D721Med (cell line): ENCODE data around the gene NAALADL2.
A peak's percentile ranks its signal among the peaks of the same experiment; 100 is the strongest.

Experiments used
- DNase-seq: peaks from one replicate; pipeline ENCODE4 v3.0.0; 2011; ENCODE audit warnings: low spot score; ENCODE audit not compliant: insufficient read length
- FAIRE-seq: peaks from 2 replicates; lab custom pipeline; 2011; peaks lifted over from hg19 to GRCh38; lab: Jason Lieb, UNC
- TF ChIP-seq, protein P1 (sequence below): IDR thresholded peaks from 2 replicates; pipeline ENCODE4 v1.5.1; 2012; ENCODE audit warnings: mild to moderate bottlenecking, control low read depth; ENCODE audit not compliant: insufficient read depth; ENCODE audit errors: missing control alignments

The NAALADL2 gene

DNA sequence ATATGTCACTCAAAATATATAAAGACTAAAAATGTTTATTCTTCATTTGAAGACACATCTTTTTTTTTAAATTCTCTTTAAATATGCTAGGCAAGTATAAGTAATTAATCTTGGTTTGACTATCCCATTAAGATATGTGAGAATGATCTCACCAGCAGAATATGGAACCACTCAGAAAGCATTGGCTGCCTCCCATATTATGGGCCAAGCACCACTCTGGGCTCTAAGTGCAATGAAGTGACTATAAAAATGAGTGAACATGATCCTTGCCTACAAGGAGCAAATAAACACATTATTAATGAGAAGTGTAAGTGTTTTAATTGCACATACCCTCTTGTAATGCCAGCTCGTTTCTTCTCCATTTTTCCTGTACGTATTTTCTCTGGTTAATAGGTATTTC, 328.5 kb downstream of the NAALADL2 start:
- FAIRE-seq (no peak), DNase-seq (no peak)
- TF ChIP-seq, protein P1, sequence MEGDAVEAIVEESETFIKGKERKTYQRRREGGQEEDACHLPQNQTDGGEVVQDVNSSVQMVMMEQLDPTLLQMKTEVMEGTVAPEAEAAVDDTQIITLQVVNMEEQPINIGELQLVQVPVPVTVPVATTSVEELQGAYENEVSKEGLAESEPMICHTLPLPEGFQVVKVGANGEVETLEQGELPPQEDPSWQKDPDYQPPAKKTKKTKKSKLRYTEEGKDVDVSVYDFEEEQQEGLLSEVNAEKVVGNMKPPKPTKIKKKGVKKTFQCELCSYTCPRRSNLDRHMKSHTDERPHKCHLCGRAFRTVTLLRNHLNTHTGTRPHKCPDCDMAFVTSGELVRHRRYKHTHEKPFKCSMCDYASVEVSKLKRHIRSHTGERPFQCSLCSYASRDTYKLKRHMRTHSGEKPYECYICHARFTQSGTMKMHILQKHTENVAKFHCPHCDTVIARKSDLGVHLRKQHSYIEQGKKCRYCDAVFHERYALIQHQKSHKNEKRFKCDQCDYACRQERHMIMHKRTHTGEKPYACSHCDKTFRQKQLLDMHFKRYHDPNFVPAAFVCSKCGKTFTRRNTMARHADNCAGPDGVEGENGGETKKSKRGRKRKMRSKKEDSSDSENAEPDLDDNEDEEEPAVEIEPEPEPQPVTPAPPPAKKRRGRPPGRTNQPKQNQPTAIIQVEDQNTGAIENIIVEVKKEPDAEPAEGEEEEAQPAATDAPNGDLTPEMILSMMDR: no peak

DNA sequence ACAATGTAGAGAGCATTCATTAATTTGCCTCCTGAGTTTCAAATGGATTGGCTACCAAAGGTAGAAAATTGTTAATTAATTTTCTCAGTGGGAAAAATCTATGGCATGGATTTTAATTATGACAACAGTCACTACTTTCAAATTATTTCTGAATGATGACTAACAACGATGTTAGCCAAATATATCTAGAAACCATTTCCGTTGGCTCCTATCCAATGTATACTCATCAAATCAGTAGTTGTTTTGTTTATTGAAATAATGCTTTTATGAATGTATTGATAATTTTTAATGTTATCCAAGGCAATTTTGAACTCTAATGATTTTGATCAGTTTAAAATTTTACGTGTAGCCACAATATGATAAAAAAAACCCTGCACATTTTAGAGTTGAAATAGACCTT, 333.4 kb downstream of the NAALADL2 start:
- no peak for DNase-seq
- TF ChIP-seq, protein P1: no peak
- no peak for FAIRE-seq

DNA sequence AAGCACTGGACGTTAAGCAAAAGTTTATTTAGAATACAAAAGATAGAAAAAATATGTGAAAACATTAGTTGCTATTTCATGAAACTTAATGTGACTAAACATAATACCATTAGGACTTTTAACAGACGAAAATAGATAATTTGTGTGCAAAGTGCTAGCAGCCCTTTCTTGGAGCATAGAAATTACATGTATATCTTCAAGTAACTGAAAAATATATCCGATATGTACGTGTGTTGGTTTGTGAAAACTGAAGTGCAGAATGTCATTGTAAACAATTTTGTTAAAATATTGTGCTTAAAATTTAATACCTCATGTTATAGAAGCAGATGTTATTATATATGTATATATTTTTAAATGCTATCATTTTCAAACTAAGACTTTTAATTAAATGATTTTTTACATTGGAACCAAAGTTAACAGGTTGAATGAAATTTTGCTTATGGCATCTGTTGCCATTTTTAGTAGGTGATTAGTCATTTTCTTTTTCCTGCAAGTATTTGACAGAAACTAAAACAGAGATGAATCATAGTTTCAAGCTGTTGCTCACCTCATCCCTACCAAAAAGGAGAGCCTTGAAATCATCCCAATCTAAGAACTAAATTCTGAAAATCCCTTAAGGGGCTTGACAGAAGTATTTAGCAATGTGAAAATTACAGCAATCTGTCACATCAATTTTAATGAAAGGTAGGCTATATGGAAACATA, 334.8 kb downstream of the NAALADL2 start:
- DNase-seq (no peak), FAIRE-seq (no peak)
- TF ChIP-seq, protein P1: no peak

DNA sequence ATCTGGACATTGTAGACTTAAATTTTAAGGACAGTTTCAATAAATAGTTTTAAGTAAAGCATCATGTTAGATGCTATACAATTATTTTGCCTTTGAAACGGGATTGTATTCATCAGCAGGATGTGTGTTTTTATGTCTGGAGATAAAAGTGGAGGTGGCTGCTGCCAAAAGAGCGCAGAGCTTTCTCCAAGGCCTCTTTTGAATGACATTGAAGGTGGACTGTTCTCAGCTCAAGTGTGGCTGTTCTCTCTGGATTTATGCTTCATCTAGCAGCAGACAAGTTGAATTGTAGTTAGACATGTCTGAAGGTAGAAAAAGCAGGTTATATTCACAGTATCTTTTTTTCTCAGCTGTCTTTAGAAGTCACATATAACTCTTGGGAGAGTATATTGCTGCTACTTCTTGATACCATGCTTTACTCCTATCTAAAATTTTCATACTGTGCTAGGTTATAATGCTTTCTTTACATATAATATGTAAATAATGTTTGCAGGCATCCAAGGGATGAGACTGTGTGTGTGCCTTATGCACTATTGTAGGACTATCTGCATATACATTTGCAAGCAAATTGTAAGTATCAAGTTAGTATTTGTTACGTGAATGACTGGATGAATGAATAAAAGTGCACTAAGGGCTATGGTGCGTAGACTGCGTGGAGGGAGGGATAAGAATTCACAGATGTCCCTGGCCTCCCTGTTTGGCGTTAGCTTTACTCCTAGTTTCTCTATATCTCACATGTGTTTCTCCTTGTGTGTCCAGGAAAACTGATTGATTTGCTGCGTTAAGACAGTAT, 340.1 kb downstream of the NAALADL2 start:
- FAIRE-seq: no peak
- DNase-seq: no peak
- TF ChIP-seq, protein P1: no peak

DNA sequence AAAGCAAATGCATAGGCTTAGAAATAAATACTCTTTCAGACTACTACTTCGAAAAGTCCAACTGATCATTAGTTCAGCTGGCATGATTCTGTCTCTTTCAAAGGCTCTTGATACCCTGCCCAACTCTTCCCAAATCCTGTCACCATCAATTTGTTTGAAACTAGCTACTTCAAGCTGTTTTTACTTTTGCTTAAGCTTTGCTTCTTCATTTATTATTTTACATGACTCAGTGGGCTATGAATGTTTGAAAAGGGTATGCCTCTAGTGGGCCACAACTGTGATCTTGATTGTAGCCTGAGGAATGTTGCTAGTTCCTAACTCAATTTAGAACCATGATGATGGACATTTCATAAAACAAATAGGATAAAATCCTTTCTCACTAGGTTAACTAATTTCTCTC, 340.8 kb downstream of the NAALADL2 start:
- DNase-seq (no peak), FAIRE-seq (no peak)
- TF ChIP-seq, protein P1: no peak

DNA sequence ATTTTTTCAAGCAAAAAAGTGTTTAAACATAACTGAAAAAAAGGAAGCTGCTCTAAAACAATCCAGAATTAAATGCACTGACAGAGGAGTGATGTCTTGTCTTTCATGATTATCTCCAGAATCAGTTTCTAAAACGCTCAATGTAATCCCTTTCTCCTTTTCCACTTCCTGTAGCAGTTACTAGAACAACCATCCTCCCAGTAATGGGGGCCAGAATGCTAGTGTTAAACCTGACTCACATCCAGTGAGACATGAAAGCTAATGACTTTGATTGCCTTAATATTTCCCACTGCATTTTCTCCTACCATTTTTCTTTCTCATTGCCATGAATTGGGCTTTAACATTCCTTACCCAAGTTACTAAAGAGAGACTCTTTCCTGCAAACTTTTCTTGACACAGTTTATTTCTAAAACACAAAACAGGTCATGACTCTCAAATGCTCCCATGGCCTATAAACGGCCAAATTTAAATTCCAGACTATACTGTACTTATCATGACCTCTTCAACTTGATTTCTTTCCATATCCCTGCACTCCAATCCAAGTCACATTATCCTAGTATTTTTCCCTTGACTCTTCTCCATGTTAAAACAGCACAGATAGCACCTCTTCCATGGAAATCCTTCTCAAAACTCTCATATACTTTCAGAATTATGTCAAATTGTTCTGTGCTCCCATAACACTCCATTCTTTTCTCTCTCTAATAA, 341.4 kb downstream of the NAALADL2 start:
- no peak for DNase-seq
- TF ChIP-seq, protein P1: no peak
- peak; percentile 60 for FAIRE-seq
